ENCODE results near the gene NADK2. TPM values are rescaled to one million over a fixed set of nuclear protein-coding genes. Genes with fewer than 3 reads are reported as not detected.

Gene NADK2
- total and polyA plus RNA-seq, 2 donors (not counting 3 experiments of a cell fraction or from before 2014, with no cell fraction given), result 4.0 to 20.3 TPM

DNA sequence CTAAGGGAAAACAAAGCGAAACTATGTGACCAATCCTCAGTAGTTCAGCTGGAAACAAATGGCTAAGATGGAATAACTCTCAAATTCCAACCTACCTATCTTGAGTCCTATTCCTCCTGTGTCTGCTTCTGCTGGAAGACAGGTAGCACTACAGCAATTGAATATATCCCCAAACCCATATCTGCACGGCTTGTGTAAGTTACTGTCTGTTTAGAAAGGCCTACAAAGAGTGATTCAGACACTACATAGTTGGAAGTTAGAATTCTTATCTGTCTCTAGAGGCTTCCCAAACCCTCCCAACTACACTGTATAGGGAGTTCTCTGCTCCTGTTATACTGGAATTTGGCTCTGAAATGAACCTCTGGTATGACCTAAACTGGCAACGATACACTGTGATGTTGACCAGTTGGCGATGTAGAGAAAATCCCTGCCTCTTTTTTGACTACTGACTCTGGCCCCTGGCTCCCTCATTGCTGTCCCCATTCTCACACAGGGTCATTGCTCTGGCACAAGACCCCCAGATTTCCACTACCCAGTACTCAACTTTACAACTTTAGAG is 22.6 kb upstream of the NADK2 start:
- Histone ChIP-seq H3K4me3 (replicated peaks in 1 of 3; ENCODE audit: insufficient read depth in 1 of 3, low read depth in 1 of 3, low read length in 3 of 3) (no peak overlapping the region), H3K27me3 (ENCODE audit: control insufficient read depth in 2 of 2, insufficient read depth in 2 of 2, low read length in 2 of 2) (peaks cover 2 to 5% of the 10 kb centered on the region in 2 experiments), H4K20me1 (replicated peaks; ENCODE audit: control insufficient read depth, extremely low read depth, insufficient read depth, low read length) (no peaks in the 10 kb centered on the region), H2AFZ (ENCODE audit: low read depth, low read length) (peak overlapping the region; percentile 20), H3K4me1 (ENCODE audit: control insufficient read depth, extremely low read depth, insufficient read depth, low read length) (no peaks in the 10 kb centered on the region), H3K79me2 (ENCODE audit: control insufficient read depth, insufficient read depth, low read length) (no peaks in the 10 kb centered on the region), H3K4me2 (ENCODE audit: insufficient read depth, low read length) (no peak overlapping the region), H3K27ac (ENCODE audit: insufficient read depth, low read depth, low read length) (no peak overlapping the region), H3K36me3 (ENCODE audit: control insufficient read depth in 2 of 2, extremely low read depth in 1 of 2, insufficient read depth in 2 of 2, low read length in 2 of 2) (no peaks in the 10 kb centered on the region), H3K9ac (replicated peaks; ENCODE audit: extremely low read depth, insufficient read depth, low read length) (no peak overlapping the region), H3K9me1 (replicated peaks; ENCODE audit: control insufficient read depth, extremely low read depth, insufficient read depth, low read length) (no peaks in the 10 kb centered on the region), H3K9me3 (replicated peaks; ENCODE audit: control insufficient read depth, insufficient read depth, low read length) (no peaks in the 10 kb centered on the region)
- TF ChIP-seq JUN (IDR thresholded peaks at IDR 0.05; ENCODE audit: borderline replicate concordance, insufficient read depth, insufficient read length, low read depth) (no peak), POLR2A (IDR thresholded peaks at IDR 0.05; ENCODE audit: low read depth, low read length) (no peak), POLR2AphosphoS5 (IDR thresholded peaks at IDR 0.05; ENCODE audit: insufficient read depth, low read depth, low read length) (no peak), EZH2 (IDR thresholded peaks at IDR 0.05; ENCODE audit: borderline replicate concordance, low read depth, low read length, severe bottlenecking) (no peak), FOS (IDR thresholded peaks at IDR 0.05; ENCODE audit: borderline replicate concordance, insufficient read depth, low read length) (no peak), MYC (IDR thresholded peaks at IDR 0.05; ENCODE audit: low read depth, low read length) (no peak)
- TF ChIP-seq, protein P1, sequence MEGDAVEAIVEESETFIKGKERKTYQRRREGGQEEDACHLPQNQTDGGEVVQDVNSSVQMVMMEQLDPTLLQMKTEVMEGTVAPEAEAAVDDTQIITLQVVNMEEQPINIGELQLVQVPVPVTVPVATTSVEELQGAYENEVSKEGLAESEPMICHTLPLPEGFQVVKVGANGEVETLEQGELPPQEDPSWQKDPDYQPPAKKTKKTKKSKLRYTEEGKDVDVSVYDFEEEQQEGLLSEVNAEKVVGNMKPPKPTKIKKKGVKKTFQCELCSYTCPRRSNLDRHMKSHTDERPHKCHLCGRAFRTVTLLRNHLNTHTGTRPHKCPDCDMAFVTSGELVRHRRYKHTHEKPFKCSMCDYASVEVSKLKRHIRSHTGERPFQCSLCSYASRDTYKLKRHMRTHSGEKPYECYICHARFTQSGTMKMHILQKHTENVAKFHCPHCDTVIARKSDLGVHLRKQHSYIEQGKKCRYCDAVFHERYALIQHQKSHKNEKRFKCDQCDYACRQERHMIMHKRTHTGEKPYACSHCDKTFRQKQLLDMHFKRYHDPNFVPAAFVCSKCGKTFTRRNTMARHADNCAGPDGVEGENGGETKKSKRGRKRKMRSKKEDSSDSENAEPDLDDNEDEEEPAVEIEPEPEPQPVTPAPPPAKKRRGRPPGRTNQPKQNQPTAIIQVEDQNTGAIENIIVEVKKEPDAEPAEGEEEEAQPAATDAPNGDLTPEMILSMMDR (IDR thresholded peaks at IDR 0.05; ENCODE audit: extremely low read depth in 1 of 2, insufficient read depth in 1 of 2, low read depth in 1 of 2, low read length in 2 of 2), result no peak
- TF ChIP-seq, protein P2, sequence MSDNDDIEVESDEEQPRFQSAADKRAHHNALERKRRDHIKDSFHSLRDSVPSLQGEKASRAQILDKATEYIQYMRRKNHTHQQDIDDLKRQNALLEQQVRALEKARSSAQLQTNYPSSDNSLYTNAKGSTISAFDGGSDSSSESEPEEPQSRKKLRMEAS (IDR thresholded peaks at IDR 0.05; ENCODE audit: insufficient read depth, insufficient read length), result no peak
- dilution Hi-C loops (cut with MboI; ENCODE audit: extremely low pct_ligation_motif_present, low sequenced_read_pairs), result no loop called here
- intact Hi-C loops (cut with micrococcal nuclease), result loop anchor here (10.0 kb wide), 1 partner anchor 141 kb away; no protein-coding TSS in a partner anchor
- ChIA-PET CTCF (interaction anchor here (0.9 to 7.5 kb wide), 7 partner anchors 13 to 430 kb away, joined by 3 to 113 read pairs (median 7); partner anchors contain the start of genes NADK2 and RANBP3L), POLR2A (no interaction called here)
- no TSS peak for BruUV-seq (replicated peaks)
- DNase-seq (ENCODE audit: low read depth, low spot score) (no peak), FAIRE-seq (peak; percentile 15)

All from endothelial cell of umbilical vein (primary cell).